Prostate gland (tissue), 2 donors: ENCODE measurements around the gene PHF10. TPM values are rescaled to one million over a fixed set of nuclear protein-coding genes. Genes with fewer than 3 reads are reported as not detected.
A peak's percentile ranks its signal among the peaks of the same experiment; 100 is the strongest.

Experiments
- DNase-seq: peaks from one replicate; pipeline ENCODE4 v3.0.0-alpha.2; 2019; ENCODE audit warnings: low spot score
- H3K27ac ChIP-seq, 2 donors: fragments of 200-600 bp; sonication (generic); 2 replicates each; pipeline ENCODE4 v1.5.1; 2017 to 2019
- H3K27me3 ChIP-seq: fragments of 200-600 bp; sonication (generic); replicated peaks from 2 replicates; pipeline ENCODE4 v1.5.1; 2019; ENCODE audit not compliant: insufficient read depth
- H3K36me3 ChIP-seq, 2 donors: fragments of 200-600 bp; sonication (generic); 1 replicate in 1 of 2; 2 replicates in 1 of 2; pipeline versions ENCODE4 v1.5.1 to v1.8.1; 2017 to 2019
- H3K4me1 ChIP-seq: fragments of 200-600 bp; sonication (generic); replicated peaks from 2 replicates; pipeline ENCODE4 v1.5.1; 2019
- H3K4me3 ChIP-seq, 2 donors: fragments of 200-600 bp; sonication (generic); 2 replicates each; pipeline ENCODE4 v1.5.1; 2017 to 2019
- H3K9me3 ChIP-seq: fragments of 200-600 bp; sonication (generic); 2 replicates; pipeline ENCODE4 v1.5.1; 2017
- POLR2A ChIP-seq: fragments of 450-650 bp; IDR thresholded peaks from one replicate; pipeline ENCODE4 v1.6.1; 2016; ENCODE audit warnings: antibody characterized with exemption, mild to moderate bottlenecking
- POLR2AphosphoS5 ChIP-seq: sonication (generic); formaldehyde crosslinking; IDR thresholded peaks from one replicate; pipeline ENCODE4 v1.6.1; 2017; ENCODE audit warnings: antibody characterized with exemption
- WGBS: methylation state at CpG from one replicate; pipeline ENCODE4 v1.1.5; 2018; 5-methylcytosine and 5-hydroxymethylcytosine counted together
- intact Hi-C: fragments of 100-400 bp; cut with DNase I; formaldehyde crosslinking; loops from one replicate; pipeline ENCODE4 v1.14.2; 2022
- total RNA-seq, 2 donors: library from RNA; depleted of rRNA; stranded (reverse); fragments of >200 nt; gene quantifications; one replicate each; pipeline ENCODE4 v1.1.0, GENCODE V29; 2016
- TF ChIP-seq, protein P1 (sequence below), 4 experiments: fragments of 200-600 bp in 2 of 4; fragments of 450-650 bp in 2 of 4; sonication (generic) in 2 of 4; IDR thresholded peaks; 1 replicate in 3 of 4; 2 replicates in 1 of 4; pipeline ENCODE4 v1.5.1; 2016 to 2019; ENCODE audit warnings: antibody characterized with exemption in 4 of 4, mild to moderate bottlenecking in 2 of 4, moderate library complexity in 2 of 4

Gene PHF10
- total RNA-seq, 2 donors from 2014 or later: 45.9 to 50.4 TPM

DNA sequence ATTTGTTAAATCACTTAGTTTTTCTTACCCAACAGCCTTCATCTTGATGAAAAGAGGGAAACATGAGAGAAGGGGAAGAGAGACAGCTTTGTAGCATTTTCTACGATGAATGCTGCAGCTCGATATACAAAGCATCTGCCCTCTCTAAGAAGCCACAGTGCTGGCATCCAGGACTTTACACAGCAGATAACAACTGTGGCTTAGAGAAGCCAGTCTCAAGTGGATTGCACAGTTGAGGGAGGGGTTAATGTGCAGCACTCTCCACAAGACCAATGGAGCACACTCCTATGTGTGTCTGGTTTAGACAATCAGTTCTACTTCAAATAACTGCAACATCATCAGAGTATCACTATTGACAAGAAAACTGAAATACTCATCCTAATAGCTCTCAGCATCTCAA is 16.5 kb downstream of the PHF10 start:
- WGBS: 91% methylated on average over 2 of the region's 2 CpGs
- no peak for DNase-seq
- intact Hi-C loops: no loop called here

GRCh38 chr6:169702840-169703246 is 21.5 kb downstream of the PHF10 start:
- 5% methylated on average over 22 of the region's 22 CpGs for WGBS
- TF ChIP-seq POLR2A (no peak), POLR2AphosphoS5 (no peak)
- TF ChIP-seq, protein P1, sequence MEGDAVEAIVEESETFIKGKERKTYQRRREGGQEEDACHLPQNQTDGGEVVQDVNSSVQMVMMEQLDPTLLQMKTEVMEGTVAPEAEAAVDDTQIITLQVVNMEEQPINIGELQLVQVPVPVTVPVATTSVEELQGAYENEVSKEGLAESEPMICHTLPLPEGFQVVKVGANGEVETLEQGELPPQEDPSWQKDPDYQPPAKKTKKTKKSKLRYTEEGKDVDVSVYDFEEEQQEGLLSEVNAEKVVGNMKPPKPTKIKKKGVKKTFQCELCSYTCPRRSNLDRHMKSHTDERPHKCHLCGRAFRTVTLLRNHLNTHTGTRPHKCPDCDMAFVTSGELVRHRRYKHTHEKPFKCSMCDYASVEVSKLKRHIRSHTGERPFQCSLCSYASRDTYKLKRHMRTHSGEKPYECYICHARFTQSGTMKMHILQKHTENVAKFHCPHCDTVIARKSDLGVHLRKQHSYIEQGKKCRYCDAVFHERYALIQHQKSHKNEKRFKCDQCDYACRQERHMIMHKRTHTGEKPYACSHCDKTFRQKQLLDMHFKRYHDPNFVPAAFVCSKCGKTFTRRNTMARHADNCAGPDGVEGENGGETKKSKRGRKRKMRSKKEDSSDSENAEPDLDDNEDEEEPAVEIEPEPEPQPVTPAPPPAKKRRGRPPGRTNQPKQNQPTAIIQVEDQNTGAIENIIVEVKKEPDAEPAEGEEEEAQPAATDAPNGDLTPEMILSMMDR (IDR thresholded peaks at IDR 0.05): no peak
- no peaks in the 10 kb centered on the region for H3K4me1 ChIP-seq

More for the DNA sequence above, 16.5 kb downstream of the PHF10 start:
- H3K4me3 ChIP-seq: no peak overlapping the region
- H3K4me1 ChIP-seq: no peaks in the 10 kb centered on the region
- H3K36me3 ChIP-seq: peaks cover 0 to 4% of the 10 kb centered on the region in 2 donors
- H3K9me3 ChIP-seq: no peaks in the 10 kb centered on the region
- TF ChIP-seq POLR2AphosphoS5: no peak
- TF ChIP-seq, protein P1 (IDR thresholded peaks at IDR 0.05): no peak
- no peak for TF ChIP-seq POLR2A
- H3K27ac ChIP-seq: no peak overlapping the region
- no peaks in the 10 kb centered on the region for H3K27me3 ChIP-seq

GRCh38 chr6:169701954-169702839 is 22.1 kb downstream of the PHF10 start, which contains the start of the genes C6orf120 and WDR27:
Gene C6orf120, plus strand, starts transcription at chr6:169702126. Its CDS starts 334 bp downstream, at chr6:169702460.
Gene WDR27, minus strand, starts transcription at chr6:169702029. Its CDS starts 13,024 bp downstream, at chr6:169689005.
- Histone ChIP-seq H3K27ac (peak within 1 kb of the TSS; percentile 95), H3K36me3 (no peaks in the 10 kb centered on the region), H3K27me3 (no peaks in the 10 kb centered on the region), H3K4me1 (no peaks in the 10 kb centered on the region), H3K4me3 (peak within 1 kb of the TSS; percentile 95 to 97), H3K9me3 (no peaks in the 10 kb centered on the region)
- DNase-seq: peak; percentile 93
- under 1% methylated on average over 77 of the region's 92 CpGs for WGBS
- intact Hi-C loops: loop anchor here (1.0 kb wide), 1 partner anchor 22 kb away; the partner anchor contains the start of gene PHF10
- TF ChIP-seq POLR2AphosphoS5: peak; percentile 96
- TF ChIP-seq, protein P1 (IDR thresholded peaks at IDR 0.05): peak in 1 of 4 experiments; percentile 20
- TF ChIP-seq POLR2A: peak; percentile 94

More at GRCh38 chr6:169702840-169703246, 21.5 kb downstream of the PHF10 start:
- H3K4me3 ChIP-seq: peak overlapping the region; percentile 95 to 97
- no peaks in the 10 kb centered on the region for H3K36me3 ChIP-seq
- DNase-seq: no peak
- H3K27ac ChIP-seq: peak overlapping the region; percentile 95
- no peaks in the 10 kb centered on the region for H3K9me3 ChIP-seq
- intact Hi-C loops: loop anchor here (1.0 kb wide), 1 partner anchor 21 kb away; the partner anchor contains the start of gene PHF10
- no peaks in the 10 kb centered on the region for H3K27me3 ChIP-seq

- Histone ChIP-seq H3K27ac (peak overlapping the region; percentile 95), H3K36me3 (no peaks in the 10 kb centered on the region), H3K9me3 (no peaks in the 10 kb centered on the region), H3K4me1 (no peaks in the 10 kb centered on the region), H3K4me3 (peak overlapping the region; percentile 95 to 97), H3K27me3 (no peaks in the 10 kb centered on the region)
- intact Hi-C loops: no loop called here
- under 1% methylated on average over 28 of the region's 54 CpGs for WGBS
- peak; percentile 12 for DNase-seq
- TF ChIP-seq, protein P1 (IDR thresholded peaks at IDR 0.05): peak in 1 of 4 experiments; percentile 10
- no peak for TF ChIP-seq POLR2A
These were observed 22.9 kb downstream of the PHF10 start for GRCh38 chr6:169701311-169701953.
